Astrocyte (in vitro differentiated cells and primary cell): ENCODE measurements around the gene IGSF21. TPM values are rescaled to one million over a fixed set of nuclear protein-coding genes. Genes with fewer than 3 reads are reported as not detected.

ENCODE experiments used
- DNase-seq: peaks from one replicate; pipeline ENCODE4 v3.0.0-alpha.2; 2010; ENCODE audit warnings: low read depth
- FAIRE-seq: peaks from 2 replicates; lab custom pipeline; 2011; peaks lifted over from hg19 to GRCh38; lab: Jason Lieb, UNC
- H2AFZ ChIP-seq: 2 replicates; pipeline ENCODE4 v1.6.0; 2012; ENCODE audit warnings: low read depth, low read length, inconsistent platforms
- H3K27ac ChIP-seq: 2 replicates; pipeline ENCODE4 v1.5.1; 2011; ENCODE audit warnings: low read depth, low read length, inconsistent platforms
- H3K27me3 ChIP-seq: 2 replicates; pipeline ENCODE4 v1.6.0; 2011; ENCODE audit warnings: low read length, inconsistent platforms; ENCODE audit not compliant: insufficient read depth
- H3K36me3 ChIP-seq: 2 replicates; pipeline ENCODE4 v1.5.1; 2011; ENCODE audit warnings: low read length, inconsistent platforms; ENCODE audit not compliant: insufficient read depth
- H3K4me1 ChIP-seq: 2 replicates; pipeline ENCODE4 v1.5.1; 2011; ENCODE audit warnings: low read length, inconsistent platforms; ENCODE audit not compliant: insufficient read depth
- H3K4me2 ChIP-seq: 2 replicates; pipeline ENCODE4 v1.6.0; 2012; ENCODE audit warnings: low read length, inconsistent platforms
- H3K4me3 ChIP-seq: 2 replicates; pipeline ENCODE4 v1.5.1; 2011; ENCODE audit warnings: low read depth, mild to moderate bottlenecking, low read length, inconsistent platforms; ENCODE audit not compliant: insufficient read depth
- H3K79me2 ChIP-seq: 2 replicates; pipeline ENCODE4 v1.6.0; 2012; ENCODE audit warnings: mild to moderate bottlenecking, low read length, inconsistent platforms; ENCODE audit not compliant: insufficient read depth
- H3K9ac ChIP-seq: 2 replicates; pipeline ENCODE4 v1.6.0; 2012; ENCODE audit warnings: mild to moderate bottlenecking, low read length, inconsistent platforms
- H3K9me3 ChIP-seq: 2 replicates; pipeline ENCODE4 v1.5.1; 2012; ENCODE audit warnings: low read depth, mild to moderate bottlenecking, low read length, inconsistent platforms; ENCODE audit not compliant: insufficient read depth
- H4K20me1 ChIP-seq: 2 replicates; pipeline ENCODE4 v1.6.0; 2012; ENCODE audit warnings: low read length, inconsistent platforms; ENCODE audit not compliant: insufficient read depth
- H3K27ac Mint-ChIP-seq: one replicate; pipeline ENCODE4 v1.8.0; 2021; ENCODE audit warnings: mild to moderate bottlenecking, mixed read lengths; ENCODE audit not compliant: unreplicated experiment
- H3K27me3 Mint-ChIP-seq: one replicate; pipeline ENCODE4 v1.8.0; 2021; ENCODE audit warnings: low read depth, mixed read lengths; ENCODE audit not compliant: unreplicated experiment
- H3K36me3 Mint-ChIP-seq: one replicate; pipeline ENCODE4 v1.8.0; 2021; ENCODE audit warnings: low read depth, mixed read lengths; ENCODE audit not compliant: unreplicated experiment
- H3K4me1 Mint-ChIP-seq: one replicate; pipeline ENCODE4 v1.8.0; 2021; ENCODE audit warnings: low read depth, mixed read lengths; ENCODE audit not compliant: unreplicated experiment
- H3K4me3 Mint-ChIP-seq: one replicate; pipeline ENCODE4 v1.8.0; 2021; ENCODE audit warnings: mild to moderate bottlenecking, moderate library complexity, mixed read lengths; ENCODE audit not compliant: unreplicated experiment
- H3K9me3 Mint-ChIP-seq: one replicate; pipeline ENCODE4 v1.8.0; 2021; ENCODE audit warnings: mild to moderate bottlenecking, mixed read lengths; ENCODE audit not compliant: unreplicated experiment
- EZH2 ChIP-seq: IDR thresholded peaks from 2 replicates; pipeline ENCODE4 v1.6.1; 2012; ENCODE audit warnings: mild to moderate bottlenecking, low read length, inconsistent platforms; ENCODE audit not compliant: insufficient read depth
- total RNA-seq: library from RNA; stranded (reverse); gene quantifications from 2 replicates; pipeline ENCODE4 v1.2.1, GENCODE V29; 2021
- TF ChIP-seq, protein P1 (sequence below): IDR thresholded peaks from 2 replicates; pipeline ENCODE4 v1.5.1; 2011; ENCODE audit warnings: low read depth, mild to moderate bottlenecking, inconsistent platforms, low read length, moderate library complexity; ENCODE audit not compliant: insufficient read depth

Gene IGSF21
- total RNA-seq, 1 donor from 2014 or later: not detected

DNA sequence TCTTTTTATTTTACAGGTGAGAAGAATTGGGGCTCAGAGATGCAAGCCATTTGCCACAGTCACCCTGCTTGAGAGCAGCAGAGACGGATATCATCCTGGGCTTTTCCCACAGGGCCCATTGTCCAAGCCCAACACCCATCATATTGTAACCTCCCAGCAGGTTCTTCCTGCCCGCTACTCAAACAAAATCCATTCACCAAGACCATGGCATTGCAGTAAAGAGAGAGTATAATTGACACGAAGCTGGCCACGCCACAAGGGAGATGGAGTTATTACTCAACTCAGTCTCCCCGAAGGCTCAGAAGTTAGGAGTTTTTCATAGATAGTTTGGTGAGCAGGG lies 312.2 kb downstream of the IGSF21 start:
- Histone ChIP-seq H2AFZ (no peak overlapping the region), H3K27me3 (no peaks in the 10 kb centered on the region), H3K36me3 (no peaks in the 10 kb centered on the region), H3K4me2 (no peak overlapping the region), H3K4me1 (no peaks in the 10 kb centered on the region), H3K9me3 (no peaks in the 10 kb centered on the region), H3K27ac (no peak overlapping the region), H3K9ac (no peak overlapping the region), H4K20me1 (no peaks in the 10 kb centered on the region), H3K79me2 (no peaks in the 10 kb centered on the region), H3K4me3 (no peak overlapping the region)
- Mint-ChIP-seq H3K27me3 (peaks cover 13% of the 10 kb centered on the region), H3K4me3 (no peak overlapping the region), H3K36me3 (no peaks in the 10 kb centered on the region), H3K9me3 (no peaks in the 10 kb centered on the region), H3K27ac (no peak overlapping the region), H3K4me1 (peaks cover 2% of the 10 kb centered on the region)
- FAIRE-seq (no peak), DNase-seq (no peak)
- no peak for TF ChIP-seq EZH2
- TF ChIP-seq, protein P1, sequence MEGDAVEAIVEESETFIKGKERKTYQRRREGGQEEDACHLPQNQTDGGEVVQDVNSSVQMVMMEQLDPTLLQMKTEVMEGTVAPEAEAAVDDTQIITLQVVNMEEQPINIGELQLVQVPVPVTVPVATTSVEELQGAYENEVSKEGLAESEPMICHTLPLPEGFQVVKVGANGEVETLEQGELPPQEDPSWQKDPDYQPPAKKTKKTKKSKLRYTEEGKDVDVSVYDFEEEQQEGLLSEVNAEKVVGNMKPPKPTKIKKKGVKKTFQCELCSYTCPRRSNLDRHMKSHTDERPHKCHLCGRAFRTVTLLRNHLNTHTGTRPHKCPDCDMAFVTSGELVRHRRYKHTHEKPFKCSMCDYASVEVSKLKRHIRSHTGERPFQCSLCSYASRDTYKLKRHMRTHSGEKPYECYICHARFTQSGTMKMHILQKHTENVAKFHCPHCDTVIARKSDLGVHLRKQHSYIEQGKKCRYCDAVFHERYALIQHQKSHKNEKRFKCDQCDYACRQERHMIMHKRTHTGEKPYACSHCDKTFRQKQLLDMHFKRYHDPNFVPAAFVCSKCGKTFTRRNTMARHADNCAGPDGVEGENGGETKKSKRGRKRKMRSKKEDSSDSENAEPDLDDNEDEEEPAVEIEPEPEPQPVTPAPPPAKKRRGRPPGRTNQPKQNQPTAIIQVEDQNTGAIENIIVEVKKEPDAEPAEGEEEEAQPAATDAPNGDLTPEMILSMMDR: no peak

DNA sequence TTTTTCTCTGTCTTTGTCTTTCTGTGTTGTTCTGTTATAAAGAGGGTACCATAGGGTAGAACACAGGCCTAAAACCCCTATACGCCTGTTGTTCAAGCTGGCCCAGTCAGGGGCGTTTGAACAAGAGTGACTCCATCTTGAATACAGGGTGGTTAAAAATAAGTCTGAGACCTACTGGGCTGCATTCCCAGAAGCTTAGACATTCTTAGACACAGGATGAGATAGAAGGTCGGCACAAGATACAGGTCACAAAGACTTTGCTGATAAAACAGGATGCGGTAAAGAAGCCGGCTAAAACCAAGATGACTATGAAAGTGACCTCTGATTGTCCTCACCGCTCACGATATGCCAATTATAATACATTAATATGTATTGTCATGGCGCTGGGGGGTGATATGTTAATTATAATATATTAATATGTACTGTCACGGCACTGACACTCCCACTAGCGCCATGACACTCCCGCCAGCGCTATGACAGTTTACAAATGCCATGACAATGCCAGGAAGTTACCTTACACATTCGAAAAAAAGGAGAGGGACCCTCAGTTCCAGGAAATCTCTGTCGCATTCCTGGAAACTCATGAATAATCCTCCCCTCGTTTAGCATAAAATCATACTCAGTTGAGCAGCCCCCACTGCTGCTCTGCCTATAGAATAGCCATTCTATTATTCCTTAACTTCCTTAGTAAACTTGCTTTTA lies 314.6 kb downstream of the IGSF21 start:
- Histone ChIP-seq H3K4me2 (no peak overlapping the region), H3K4me3 (no peak overlapping the region), H3K27me3 (no peaks in the 10 kb centered on the region), H4K20me1 (no peaks in the 10 kb centered on the region), H3K9ac (no peak overlapping the region), H3K79me2 (no peaks in the 10 kb centered on the region), H3K4me1 (no peaks in the 10 kb centered on the region), H2AFZ (no peak overlapping the region), H3K36me3 (no peaks in the 10 kb centered on the region), H3K27ac (no peak overlapping the region), H3K9me3 (no peaks in the 10 kb centered on the region)
- H3K4me1 Mint-ChIP-seq: no peaks in the 10 kb centered on the region
- peaks cover 13% of the 10 kb centered on the region for H3K27me3 Mint-ChIP-seq
- H3K36me3 Mint-ChIP-seq: no peaks in the 10 kb centered on the region
- FAIRE-seq: no peak
- H3K27ac Mint-ChIP-seq: no peak overlapping the region
- no peak for TF ChIP-seq EZH2
- TF ChIP-seq, protein P1: no peak
- H3K4me3 Mint-ChIP-seq: no peak overlapping the region
- DNase-seq: no peak
- peaks cover 3% of the 10 kb centered on the region for H3K9me3 Mint-ChIP-seq

DNA sequence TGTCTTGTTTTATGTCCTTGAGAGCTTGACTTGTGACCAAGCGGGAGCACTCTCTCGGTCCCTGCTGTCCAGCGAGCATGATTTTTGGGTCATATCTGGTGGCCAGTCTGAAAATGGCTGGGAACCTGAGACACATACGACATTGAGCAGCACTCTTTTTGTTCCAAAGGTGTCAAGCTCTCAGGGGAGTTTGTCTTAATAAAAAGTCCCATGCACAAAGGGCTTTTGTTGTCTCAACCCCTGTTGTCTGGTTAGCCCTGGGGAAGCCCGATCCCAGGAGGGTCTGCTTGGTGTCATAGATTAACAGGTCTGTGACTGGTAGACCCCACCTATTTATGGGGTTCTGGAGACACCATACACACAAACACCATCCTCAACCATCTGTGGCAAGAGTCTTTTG lies 315.4 kb downstream of the IGSF21 start:
- peaks cover 12% of the 10 kb centered on the region for H3K27me3 Mint-ChIP-seq
- no peak overlapping the region for H3K27ac Mint-ChIP-seq
- no peaks in the 10 kb centered on the region for H3K79me2 ChIP-seq
- H3K4me3 Mint-ChIP-seq: no peak overlapping the region
- H3K36me3 Mint-ChIP-seq: no peaks in the 10 kb centered on the region
- H3K9me3 ChIP-seq: no peaks in the 10 kb centered on the region
- no peaks in the 10 kb centered on the region for H3K36me3 ChIP-seq
- DNase-seq (no peak), FAIRE-seq (no peak)
- H3K4me2 ChIP-seq: no peak overlapping the region
- H3K4me3 ChIP-seq: no peak overlapping the region
- H3K4me1 Mint-ChIP-seq: no peaks in the 10 kb centered on the region
- no peak overlapping the region for H3K27ac ChIP-seq
- no peaks in the 10 kb centered on the region for H3K27me3 ChIP-seq
- peaks cover 3% of the 10 kb centered on the region for H3K9me3 Mint-ChIP-seq
- TF ChIP-seq, protein P1: no peak
- no peak for TF ChIP-seq EZH2
- no peak overlapping the region for H2AFZ ChIP-seq
- no peaks in the 10 kb centered on the region for H3K4me1 ChIP-seq
- H4K20me1 ChIP-seq: no peaks in the 10 kb centered on the region
- H3K9ac ChIP-seq: no peak overlapping the region
